HepG2 (cell line): ENCODE measurements around the gene PCBP4.

Source experiments
- ARNT ChIP-seq: fragments of 450-650 bp; IDR thresholded peaks from 2 replicates; pipeline ENCODE4 v1.6.1; 2017
- CHD2 ChIP-seq: IDR thresholded peaks from 2 replicates; pipeline ENCODE4 v1.6.1; 2011; ENCODE audit warnings: low read depth, low read length, improper control_type of control experiment
- CTCF ChIP-seq: sonication (generic); formaldehyde crosslinking; IDR thresholded peaks from 2 replicates; pipeline ENCODE4 v1.5.0; 2020; ENCODE audit warnings: mild to moderate bottlenecking, missing genetic modification reagents, moderate library complexity
- ELF4 ChIP-seq: sonication (generic); formaldehyde crosslinking; IDR thresholded peaks from 2 replicates; pipeline ENCODE4 v1.5.0; 2020; ENCODE audit warnings: missing genetic modification reagents, mild to moderate bottlenecking, moderate library complexity, borderline replicate concordance
- MZF1 ChIP-seq: sonication (generic); formaldehyde crosslinking; IDR thresholded peaks from 2 replicates; pipeline ENCODE4 v1.8.1; 2023; ENCODE audit warnings: mild to moderate bottlenecking, missing genetic modification reagents, borderline replicate concordance
- PHF20 ChIP-seq: sonication (generic); formaldehyde crosslinking; IDR thresholded peaks from 2 replicates; pipeline ENCODE4 v1.5.0; 2020; ENCODE audit warnings: mild to moderate bottlenecking, missing genetic modification reagents
- RELA ChIP-seq: sonication (generic); formaldehyde crosslinking; IDR thresholded peaks from 2 replicates; pipeline ENCODE4 v1.4.0; 2020; ENCODE audit warnings: missing genetic modification reagents
- RXRA ChIP-seq: sonication (generic); formaldehyde crosslinking; IDR thresholded peaks from 2 replicates; pipeline ENCODE4 v1.5.1; 2020; ENCODE audit warnings: missing genetic modification reagents
- ZC3H4 ChIP-seq: sonication (generic); formaldehyde crosslinking; IDR thresholded peaks from 2 replicates; pipeline ENCODE4 v1.4.0; 2020; ENCODE audit warnings: missing genetic modification reagents, borderline replicate concordance
- ZNF232 ChIP-seq: sonication (generic); formaldehyde crosslinking; IDR thresholded peaks from 2 replicates; pipeline ENCODE4 v1.4.0; 2020; ENCODE audit warnings: missing genetic modification reagents, borderline replicate concordance
- ZNF263 ChIP-seq: sonication (generic); formaldehyde crosslinking; IDR thresholded peaks from 2 replicates; pipeline ENCODE4 v1.4.0; 2020; ENCODE audit warnings: missing genetic modification reagents
- ZSCAN29 ChIP-seq: sonication (generic); formaldehyde crosslinking; conservative IDR thresholded peaks from 2 replicates; pipeline ENCODE4 v1.4.0; 2020; ENCODE audit warnings: mild to moderate bottlenecking, missing genetic modification reagents

- no peak for TF ChIP-seq CTCF (CRISPR knock-in tag)
- no peak for TF ChIP-seq CHD2
- no peak for TF ChIP-seq ELF4 (CRISPR knock-in tag)
- TF ChIP-seq ZNF263 (CRISPR knock-in tag) = no peak
- TF ChIP-seq PHF20 = no peak
- TF ChIP-seq ZC3H4 (CRISPR knock-in tag) = no peak
- no peak for TF ChIP-seq ZSCAN29 (CRISPR knock-in tag)
- TF ChIP-seq RELA = no peak
- no peak for TF ChIP-seq ARNT
- TF ChIP-seq ZNF232 = no peak
- TF ChIP-seq RXRA (CRISPR knock-in tag) = no peak
- no peak for TF ChIP-seq MZF1 (CRISPR knock-in tag)
These were observed 29.9 kb upstream of the PCBP4 start for GRCh38 chr3:51997172-51997571.
